ENCODE measurements around the gene RAD51B.

The RAD51B gene

GRCh38 chr14:68253878-68254528 is 434.4 kb downstream of the RAD51B start:
- Histone ChIP-seq H3K36me3 (ENCODE audit: control insufficient read depth in 2 of 2, insufficient read depth in 1 of 2, low read length in 2 of 2) (no peaks in the 10 kb centered on the region), H3K27ac (ENCODE audit: extremely low read depth, low read depth, low read length) (no peak overlapping the region), H3K4me1 (ENCODE audit: control insufficient read depth, insufficient read depth, low read length) (peaks cover 36% of the 10 kb centered on the region), H3K9me3 (ENCODE audit: control insufficient read depth, insufficient read depth, low read depth, low read length) (no peaks in the 10 kb centered on the region), H3K4me3 (ENCODE audit: low read depth, low read length) (no peak overlapping the region)
- TF ChIP-seq, protein P1, sequence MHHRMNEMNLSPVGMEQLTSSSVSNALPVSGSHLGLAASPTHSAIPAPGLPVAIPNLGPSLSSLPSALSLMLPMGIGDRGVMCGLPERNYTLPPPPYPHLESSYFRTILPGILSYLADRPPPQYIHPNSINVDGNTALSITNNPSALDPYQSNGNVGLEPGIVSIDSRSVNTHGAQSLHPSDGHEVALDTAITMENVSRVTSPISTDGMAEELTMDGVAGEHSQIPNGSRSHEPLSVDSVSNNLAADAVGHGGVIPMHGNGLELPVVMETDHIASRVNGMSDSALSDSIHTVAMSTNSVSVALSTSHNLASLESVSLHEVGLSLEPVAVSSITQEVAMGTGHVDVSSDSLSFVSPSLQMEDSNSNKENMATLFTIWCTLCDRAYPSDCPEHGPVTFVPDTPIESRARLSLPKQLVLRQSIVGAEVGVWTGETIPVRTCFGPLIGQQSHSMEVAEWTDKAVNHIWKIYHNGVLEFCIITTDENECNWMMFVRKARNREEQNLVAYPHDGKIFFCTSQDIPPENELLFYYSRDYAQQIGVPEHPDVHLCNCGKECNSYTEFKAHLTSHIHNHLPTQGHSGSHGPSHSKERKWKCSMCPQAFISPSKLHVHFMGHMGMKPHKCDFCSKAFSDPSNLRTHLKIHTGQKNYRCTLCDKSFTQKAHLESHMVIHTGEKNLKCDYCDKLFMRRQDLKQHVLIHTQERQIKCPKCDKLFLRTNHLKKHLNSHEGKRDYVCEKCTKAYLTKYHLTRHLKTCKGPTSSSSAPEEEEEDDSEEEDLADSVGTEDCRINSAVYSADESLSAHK (tag by site-specific recombination; IDR thresholded peaks at IDR 0.05): no peak
- TF ChIP-seq ZNF48 (tag by site-specific recombination; IDR thresholded peaks at IDR 0.05): no peak
- TF ChIP-seq ZNF843 (tag by site-specific recombination; IDR thresholded peaks at IDR 0.05): no peak
- no peak for TF ChIP-seq ZNF654 (tag by site-specific recombination; IDR thresholded peaks at IDR 0.05; ENCODE audit: low read depth)
- TF ChIP-seq ZBTB48 (tag by site-specific recombination; IDR thresholded peaks at IDR 0.05): no peak
- TF ChIP-seq ZNF473 (tag by site-specific recombination; IDR thresholded peaks at IDR 0.05): no peak
- no peak for TF ChIP-seq ZNF169 (tag by site-specific recombination; IDR thresholded peaks at IDR 0.05)
- no peak for TF ChIP-seq GFI1B (tag by site-specific recombination; IDR thresholded peaks at IDR 0.05)
- no peak for TF ChIP-seq ZNF23 (tag by site-specific recombination; IDR thresholded peaks at IDR 0.05; ENCODE audit: borderline replicate concordance)
- no peak for TF ChIP-seq ZNF223 (tag by site-specific recombination; IDR thresholded peaks at IDR 0.05)
- no peak for TF ChIP-seq MEIS1 (CRISPR knock-in tag; IDR thresholded peaks at IDR 0.05; ENCODE audit: borderline replicate concordance)
- TF ChIP-seq, protein P2, sequence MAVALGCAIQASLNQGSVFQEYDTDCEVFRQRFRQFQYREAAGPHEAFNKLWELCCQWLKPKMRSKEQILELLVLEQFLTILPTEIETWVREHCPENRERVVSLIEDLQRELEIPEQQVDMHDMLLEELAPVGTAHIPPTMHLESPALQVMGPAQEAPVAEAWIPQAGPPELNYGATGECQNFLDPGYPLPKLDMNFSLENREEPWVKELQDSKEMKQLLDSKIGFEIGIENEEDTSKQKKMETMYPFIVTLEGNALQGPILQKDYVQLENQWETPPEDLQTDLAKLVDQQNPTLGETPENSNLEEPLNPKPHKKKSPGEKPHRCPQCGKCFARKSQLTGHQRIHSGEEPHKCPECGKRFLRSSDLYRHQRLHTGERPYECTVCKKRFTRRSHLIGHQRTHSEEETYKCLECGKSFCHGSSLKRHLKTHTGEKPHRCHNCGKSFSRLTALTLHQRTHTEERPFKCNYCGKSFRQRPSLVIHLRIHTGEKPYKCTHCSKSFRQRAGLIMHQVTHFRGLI (tag by site-specific recombination; IDR thresholded peaks at IDR 0.05): no peak
- no peak for TF ChIP-seq PRDM10 (tag by site-specific recombination; IDR thresholded peaks at IDR 0.05)
- TF ChIP-seq ZIC2 (tag by site-specific recombination; IDR thresholded peaks at IDR 0.05): no peak
- no peak for TF ChIP-seq ZNF202 (tag by site-specific recombination; IDR thresholded peaks at IDR 0.05; ENCODE audit: borderline replicate concordance)
- TF ChIP-seq ZBTB10 (tag by site-specific recombination; IDR thresholded peaks at IDR 0.05): no peak
- ChIA-PET POLR2A (no interaction called here), CTCF (interaction anchor here (0.7 to 7.1 kb wide), 2 partner anchors 416 to 563 kb away, joined by 3 to 57 read pairs; no protein-coding TSS in a partner anchor)

Data from HEK293 (cell line).